Mesothelial cell of epicardium (in vitro differentiated cells): Measurements from ENCODE around the gene TEX13A. TPM values are rescaled to one million over a fixed set of nuclear protein-coding genes. Genes with fewer than 3 reads are reported as not detected.
A peak's percentile ranks its signal among the peaks of the same experiment; 100 is the strongest.

Experiments used
- DNase-seq, 2 experiments: peaks; one replicate each; pipeline ENCODE4 v3.0.0; 2021; ENCODE audit warnings: low spot score in 2 of 2; ENCODE audit not compliant: unreplicated experiment in 2 of 2
- H3K27ac Mint-ChIP-seq: 2 replicates; pipeline ENCODE4 v1.8.0; 2021; ENCODE audit warnings: mixed read lengths
- H3K27me3 Mint-ChIP-seq: 2 replicates; pipeline ENCODE4 v1.8.0; 2021; ENCODE audit warnings: low read depth, mixed read lengths
- H3K36me3 Mint-ChIP-seq: 2 replicates; pipeline ENCODE4 v1.8.0; 2021; ENCODE audit warnings: mixed read lengths
- H3K4me1 Mint-ChIP-seq: 2 replicates; pipeline ENCODE4 v1.8.0; 2021; ENCODE audit warnings: mixed read lengths
- H3K4me3 Mint-ChIP-seq: 2 replicates; pipeline ENCODE4 v1.8.0; 2021; ENCODE audit warnings: mild to moderate bottlenecking, moderate library complexity, mixed read lengths
- H3K9me3 Mint-ChIP-seq: 2 replicates; pipeline ENCODE4 v1.8.0; 2021; ENCODE audit warnings: mixed read lengths
- CTCF ChIP-seq: fragments of 200-600 bp; sonication (generic); IDR thresholded peaks from one replicate; pipeline ENCODE4 v1.5.0; 2021; ENCODE audit warnings: antibody characterized with exemption; ENCODE audit not compliant: unreplicated experiment
- total RNA-seq: library from RNA; stranded (reverse); gene quantifications from 3 replicates; pipeline ENCODE4 v1.2.1, GENCODE V29; 2021

The TEX13A gene
- total RNA-seq, 1 donor from 2014 or later = not detected

- Mint-ChIP-seq H3K27ac (no peak overlapping the region), H3K36me3 (no peaks in the 10 kb centered on the region)
Observed at GRCh38 chrX:105226499-105226898, 6.0 kb upstream of the TEX13A start.

GRCh38 chrX:105221374-105221773, 880 bp upstream of the TEX13A start:
- Mint-ChIP-seq H3K9me3 (peaks cover 41% of the 10 kb centered on the region), H3K4me3 (no peak overlapping the region), H3K27ac (no peak overlapping the region), H3K4me1 (no peaks in the 10 kb centered on the region), H3K27me3 (no peaks in the 10 kb centered on the region), H3K36me3 (no peaks in the 10 kb centered on the region)
- TF ChIP-seq CTCF = no peak
- DNase-seq = no peak

More at GRCh38 chrX:105226499-105226898, 6.0 kb upstream of the TEX13A start:
- DNase-seq = no peak
- Mint-ChIP-seq H3K4me1 (no peaks in the 10 kb centered on the region), H3K27me3 (no peaks in the 10 kb centered on the region), H3K4me3 (no peak overlapping the region), H3K9me3 (peaks cover 41% of the 10 kb centered on the region)
- TF ChIP-seq CTCF = no peak

- Mint-ChIP-seq H3K27ac (no peak overlapping the region), H3K27me3 (no peaks in the 10 kb centered on the region), H3K4me1 (no peaks in the 10 kb centered on the region), H3K9me3 (peaks cover 54% of the 10 kb centered on the region), H3K36me3 (no peaks in the 10 kb centered on the region), H3K4me3 (no peak overlapping the region)
- no peak for DNase-seq
- TF ChIP-seq CTCF = no peak
Observed at GRCh38 chrX:105219454-105220401, 766 bp downstream of the TEX13A start.

- no peak overlapping the region for H3K4me3 Mint-ChIP-seq
- TF ChIP-seq CTCF = no peak
Observed at GRCh38 chrX:105211066-105211575, 9.4 kb downstream of the TEX13A start.

GRCh38 chrX:105210258-105210657, 10.2 kb downstream of the TEX13A start:
- Mint-ChIP-seq H3K4me1 (no peaks in the 10 kb centered on the region), H3K9me3 (peaks cover 35% of the 10 kb centered on the region), H3K4me3 (no peak overlapping the region), H3K27me3 (no peaks in the 10 kb centered on the region), H3K27ac (no peak overlapping the region), H3K36me3 (no peaks in the 10 kb centered on the region)
- TF ChIP-seq CTCF = peak; percentile 56
- DNase-seq = no peak

More at GRCh38 chrX:105211066-105211575, 9.4 kb downstream of the TEX13A start:
- H3K36me3 Mint-ChIP-seq = no peaks in the 10 kb centered on the region
- H3K27me3 Mint-ChIP-seq = no peaks in the 10 kb centered on the region
- DNase-seq = no peak
- no peak overlapping the region for H3K27ac Mint-ChIP-seq
- no peaks in the 10 kb centered on the region for H3K4me1 Mint-ChIP-seq
- peaks cover 37% of the 10 kb centered on the region for H3K9me3 Mint-ChIP-seq
